ENCODE results near the gene GXYLT2.

Gene GXYLT2

DNA sequence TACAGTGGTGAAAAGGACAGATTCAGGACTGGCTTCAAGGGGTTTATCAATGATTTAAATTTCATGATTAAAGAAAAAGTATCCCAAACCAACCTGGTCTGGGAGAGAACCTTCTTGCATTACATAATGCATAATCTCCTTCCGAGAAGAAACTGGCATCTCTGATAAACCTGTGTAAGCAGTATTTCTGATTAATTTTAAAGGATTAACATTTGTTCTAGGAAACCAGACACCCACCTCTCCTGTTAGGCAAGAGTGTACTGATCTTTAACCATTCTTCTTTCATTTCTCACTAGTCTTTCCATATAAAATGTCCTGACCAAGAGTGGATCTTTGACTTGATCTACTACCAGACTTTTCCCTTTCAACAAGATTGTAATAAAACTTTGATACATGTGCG, 85.9 kb downstream of the GXYLT2 start:
- Histone ChIP-seq H3K4me3 (ENCODE audit: low read depth, low read length) (no peak overlapping the region), H3K27ac (ENCODE audit: low read depth, low read length) (no peak overlapping the region)

GRCh38 chr3:72974956-72975355, 87.1 kb downstream of the GXYLT2 start:
- Histone ChIP-seq H3K79me2 (ENCODE audit: control insufficient read depth, insufficient read depth, low read length, unreplicated experiment) (no peaks in the 10 kb centered on the region), H3K36me3 (ENCODE audit: insufficient read depth, low read length) (no peaks in the 10 kb centered on the region), H3K4me3 (ENCODE audit: low read depth, low read length) (no peak overlapping the region), H3K4me1 (ENCODE audit: control insufficient read depth, insufficient read depth, low read length, unreplicated experiment) (peaks cover 6% of the 10 kb centered on the region), H2AFZ (ENCODE audit: low read length, unreplicated experiment) (no peak overlapping the region), H3K27ac (ENCODE audit: low read depth, low read length) (no peak overlapping the region), H3K27me3 (ENCODE audit: insufficient read depth, low read length) (no peaks in the 10 kb centered on the region)

More for the DNA sequence above, 85.9 kb downstream of the GXYLT2 start:
- Histone ChIP-seq H3K27me3 (ENCODE audit: insufficient read depth, low read length) (no peaks in the 10 kb centered on the region), H3K36me3 (ENCODE audit: insufficient read depth, low read length) (no peaks in the 10 kb centered on the region), H2AFZ (ENCODE audit: low read length, unreplicated experiment) (no peak overlapping the region), H3K79me2 (ENCODE audit: control insufficient read depth, insufficient read depth, low read length, unreplicated experiment) (no peaks in the 10 kb centered on the region), H3K4me1 (ENCODE audit: control insufficient read depth, insufficient read depth, low read length, unreplicated experiment) (peaks cover 6% of the 10 kb centered on the region)

- Histone ChIP-seq H3K27me3 (ENCODE audit: insufficient read depth, low read length) (no peaks in the 10 kb centered on the region), H3K36me3 (ENCODE audit: insufficient read depth, low read length) (no peaks in the 10 kb centered on the region), H3K79me2 (ENCODE audit: control insufficient read depth, insufficient read depth, low read length, unreplicated experiment) (no peaks in the 10 kb centered on the region), H3K4me3 (ENCODE audit: low read depth, low read length) (no peak overlapping the region), H3K4me1 (ENCODE audit: control insufficient read depth, insufficient read depth, low read length, unreplicated experiment) (peaks cover 6% of the 10 kb centered on the region), H3K27ac (ENCODE audit: low read depth, low read length) (peak overlapping the region; percentile 44), H2AFZ (ENCODE audit: low read length, unreplicated experiment) (no peak overlapping the region)
Measured at GRCh38 chr3:72976281-72976741, 88.5 kb downstream of the GXYLT2 start.

DNA sequence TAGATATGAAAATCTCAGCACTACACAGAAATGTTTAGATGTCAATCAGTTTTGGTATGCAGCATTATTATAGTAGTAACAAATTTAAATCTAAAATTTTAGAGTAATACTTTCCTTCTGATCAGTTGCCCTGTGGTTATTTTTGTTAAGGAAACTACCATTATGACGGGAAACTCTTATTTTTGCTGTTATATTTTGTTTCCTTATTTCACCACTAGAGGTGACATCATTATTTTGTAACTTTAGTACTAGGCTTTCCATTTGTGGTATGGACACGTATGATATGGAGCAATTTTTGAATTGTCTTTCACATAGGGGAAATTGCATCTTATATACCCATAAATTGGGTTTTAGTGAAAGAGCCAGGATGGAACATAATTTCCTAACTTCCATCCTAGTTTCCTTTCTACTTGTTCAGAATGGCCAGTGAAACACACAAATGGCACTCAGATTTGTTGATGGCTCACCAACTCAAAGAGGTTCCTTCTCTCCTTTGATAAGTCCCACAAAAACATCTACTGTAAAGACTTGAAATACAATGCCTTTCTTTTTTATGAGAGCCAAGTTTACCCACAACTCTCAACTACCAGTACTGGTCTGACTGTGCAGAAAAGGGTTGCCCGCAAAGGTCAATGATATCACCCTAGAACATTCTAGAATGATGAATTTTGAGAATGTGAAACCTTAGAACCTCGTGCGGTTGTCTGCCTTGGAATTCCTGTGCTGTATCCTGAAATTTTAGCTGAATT, 89.4 kb downstream of the GXYLT2 start:
- Histone ChIP-seq H2AFZ (ENCODE audit: low read length, unreplicated experiment) (no peak overlapping the region), H3K36me3 (ENCODE audit: insufficient read depth, low read length) (no peaks in the 10 kb centered on the region), H3K27ac (ENCODE audit: low read depth, low read length) (0 out of 2 replicates have a peak overlapping the region, but pooled peaks have one; percentile 9), H3K27me3 (ENCODE audit: insufficient read depth, low read length) (no peaks in the 10 kb centered on the region), H3K4me1 (ENCODE audit: control insufficient read depth, insufficient read depth, low read length, unreplicated experiment) (peaks cover 6% of the 10 kb centered on the region), H3K4me3 (ENCODE audit: low read depth, low read length) (no peak overlapping the region), H3K79me2 (ENCODE audit: control insufficient read depth, insufficient read depth, low read length, unreplicated experiment) (no peaks in the 10 kb centered on the region)

DNA sequence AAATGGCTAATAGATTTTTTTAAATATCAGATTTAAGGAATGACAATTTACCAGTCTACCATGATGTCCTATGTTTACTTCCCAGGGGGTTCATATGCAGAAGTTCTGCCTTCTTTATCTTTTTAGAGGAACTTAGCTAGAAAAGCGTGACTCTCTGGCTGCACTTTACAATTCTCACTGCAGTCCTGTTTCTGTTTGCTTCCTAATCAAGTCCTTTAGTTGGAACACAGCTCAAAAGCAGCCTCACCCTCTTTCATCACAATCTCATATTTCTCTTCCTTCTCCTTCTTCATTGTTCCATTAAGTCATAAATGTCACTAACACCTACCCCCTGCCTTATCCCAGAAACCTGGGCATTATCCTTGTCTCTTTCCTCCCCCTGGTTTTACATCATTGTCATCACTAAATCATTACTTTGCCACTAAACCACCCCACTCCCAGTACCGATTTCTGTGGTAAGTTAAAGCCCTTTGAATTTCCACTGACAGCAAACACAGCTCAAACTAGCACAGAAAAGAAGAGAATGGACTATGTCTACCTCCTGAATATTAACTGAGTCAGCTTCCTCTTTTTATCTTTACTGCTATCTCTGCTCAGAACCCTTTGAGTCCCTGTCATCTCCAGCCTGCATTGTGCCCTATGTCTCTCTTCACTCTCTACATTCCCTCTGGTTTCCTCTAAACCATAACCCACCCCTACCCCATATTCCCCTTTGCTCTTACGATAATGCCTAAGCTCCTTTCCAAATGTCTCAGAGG, 94.9 kb downstream of the GXYLT2 start:
- no peaks in the 10 kb centered on the region for H3K79me2 ChIP-seq (ENCODE audit: control insufficient read depth, insufficient read depth, low read length, unreplicated experiment)
- no peak overlapping the region for H3K4me3 ChIP-seq (ENCODE audit: low read depth, low read length)
- H3K4me1 ChIP-seq (ENCODE audit: control insufficient read depth, insufficient read depth, low read length, unreplicated experiment), result no peaks in the 10 kb centered on the region
- H3K27me3 ChIP-seq (ENCODE audit: insufficient read depth, low read length), result no peaks in the 10 kb centered on the region
- H3K36me3 ChIP-seq (ENCODE audit: insufficient read depth, low read length), result no peaks in the 10 kb centered on the region
- H3K27ac ChIP-seq (ENCODE audit: low read depth, low read length), result no peak overlapping the region
- H2AFZ ChIP-seq (ENCODE audit: low read length, unreplicated experiment), result no peak overlapping the region

DNA sequence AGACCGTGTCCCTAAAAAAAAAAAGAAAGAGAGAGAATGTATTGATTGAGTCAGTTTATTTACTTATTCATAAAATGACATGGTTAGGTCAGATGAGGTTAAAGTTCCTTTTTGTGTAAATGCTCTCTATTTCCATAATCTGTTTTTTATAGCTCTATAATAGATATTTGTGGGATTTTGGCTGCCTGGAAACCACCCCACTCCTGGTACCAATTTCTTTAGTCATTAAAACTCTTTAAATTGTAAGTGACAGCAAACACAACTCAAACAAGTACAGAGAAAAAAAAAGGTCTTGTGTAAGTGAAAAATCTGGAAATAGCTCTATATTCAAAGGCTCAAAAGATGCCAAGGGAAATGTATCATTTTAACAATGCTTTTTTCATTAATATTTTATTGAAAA, 97.7 kb downstream of the GXYLT2 start:
- Histone ChIP-seq H3K36me3 (ENCODE audit: insufficient read depth, low read length) (no peaks in the 10 kb centered on the region), H2AFZ (ENCODE audit: low read length, unreplicated experiment) (no peak overlapping the region), H3K4me3 (ENCODE audit: low read depth, low read length) (no peak overlapping the region), H3K27me3 (ENCODE audit: insufficient read depth, low read length) (no peaks in the 10 kb centered on the region), H3K27ac (ENCODE audit: low read depth, low read length) (no peak overlapping the region), H3K79me2 (ENCODE audit: control insufficient read depth, insufficient read depth, low read length, unreplicated experiment) (no peaks in the 10 kb centered on the region), H3K4me1 (ENCODE audit: control insufficient read depth, insufficient read depth, low read length, unreplicated experiment) (no peaks in the 10 kb centered on the region)

- Histone ChIP-seq H3K79me2 (ENCODE audit: control insufficient read depth, insufficient read depth, low read length, unreplicated experiment) (no peaks in the 10 kb centered on the region), H2AFZ (ENCODE audit: low read length, unreplicated experiment) (no peak overlapping the region), H3K4me1 (ENCODE audit: control insufficient read depth, insufficient read depth, low read length, unreplicated experiment) (no peaks in the 10 kb centered on the region), H3K36me3 (ENCODE audit: insufficient read depth, low read length) (no peaks in the 10 kb centered on the region), H3K4me3 (ENCODE audit: low read depth, low read length) (no peak overlapping the region), H3K27ac (ENCODE audit: low read depth, low read length) (no peak overlapping the region), H3K27me3 (ENCODE audit: insufficient read depth, low read length) (no peaks in the 10 kb centered on the region)
Measured at GRCh38 chr3:72990701-72991395, 103.0 kb downstream of the GXYLT2 start.

DNA sequence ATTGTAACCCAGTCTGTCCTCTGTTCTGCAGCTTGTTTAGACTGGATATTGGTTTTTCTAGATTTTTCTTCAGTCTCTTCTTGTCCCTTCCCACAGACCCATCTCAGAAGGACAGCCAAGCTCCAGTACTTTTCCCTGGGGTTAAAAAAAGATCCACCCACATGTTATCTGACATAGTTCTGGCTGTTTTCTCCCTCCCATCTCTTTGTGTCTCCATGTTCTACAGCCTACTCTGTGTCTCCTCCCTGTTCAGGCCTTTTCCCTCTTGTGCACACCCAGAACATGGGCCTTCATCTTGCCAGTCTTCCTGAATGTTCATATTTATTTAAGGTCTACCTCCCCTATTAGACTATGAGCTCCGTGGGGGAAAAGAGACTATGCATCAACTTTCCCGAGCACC, 103.7 kb downstream of the GXYLT2 start:
- Histone ChIP-seq H2AFZ (ENCODE audit: low read length, unreplicated experiment) (no peak overlapping the region), H3K4me3 (ENCODE audit: low read depth, low read length) (no peak overlapping the region), H3K36me3 (ENCODE audit: insufficient read depth, low read length) (no peaks in the 10 kb centered on the region), H3K27me3 (ENCODE audit: insufficient read depth, low read length) (no peaks in the 10 kb centered on the region), H3K27ac (ENCODE audit: low read depth, low read length) (no peak overlapping the region), H3K79me2 (ENCODE audit: control insufficient read depth, insufficient read depth, low read length, unreplicated experiment) (no peaks in the 10 kb centered on the region), H3K4me1 (ENCODE audit: control insufficient read depth, insufficient read depth, low read length, unreplicated experiment) (peaks cover 3% of the 10 kb centered on the region)

DNA sequence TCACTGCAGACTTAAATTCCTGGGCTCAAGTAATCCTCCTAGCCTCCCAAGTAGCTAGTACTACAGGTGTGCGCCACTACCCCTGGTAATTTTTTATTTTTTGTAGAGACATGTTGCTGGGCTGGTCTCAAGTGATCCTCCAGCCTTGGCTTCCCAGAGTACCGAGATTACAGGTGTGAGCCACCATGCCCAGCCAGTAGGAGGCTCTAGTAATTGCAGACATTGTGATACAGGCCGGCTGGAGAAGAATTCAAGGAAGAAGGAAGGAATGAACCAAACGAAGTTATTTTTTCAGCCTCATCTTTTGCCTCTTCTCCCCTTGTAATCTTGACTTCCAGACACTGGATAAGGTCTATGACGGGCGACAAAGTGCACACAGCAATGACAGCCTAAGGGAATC, 105.5 kb downstream of the GXYLT2 start:
- Histone ChIP-seq H3K79me2 (ENCODE audit: control insufficient read depth, insufficient read depth, low read length, unreplicated experiment) (peaks cover 16% of the 10 kb centered on the region), H3K4me1 (ENCODE audit: control insufficient read depth, insufficient read depth, low read length, unreplicated experiment) (peaks cover 3% of the 10 kb centered on the region), H2AFZ (ENCODE audit: low read length, unreplicated experiment) (no peak overlapping the region), H3K27me3 (ENCODE audit: insufficient read depth, low read length) (no peaks in the 10 kb centered on the region), H3K36me3 (ENCODE audit: insufficient read depth, low read length) (peaks cover 2% of the 10 kb centered on the region; the same call in 1 of the 2 replicates), H3K4me3 (ENCODE audit: low read depth, low read length) (no peak overlapping the region), H3K27ac (ENCODE audit: low read depth, low read length) (no peak overlapping the region)

GRCh38 chr3:72995337-72995736, 107.5 kb downstream of the GXYLT2 start:
- H3K4me1 ChIP-seq (ENCODE audit: control insufficient read depth, insufficient read depth, low read length, unreplicated experiment), result peaks cover 20% of the 10 kb centered on the region
- no peaks in the 10 kb centered on the region for H3K27me3 ChIP-seq (ENCODE audit: insufficient read depth, low read length)
- no peak overlapping the region for H3K27ac ChIP-seq (ENCODE audit: low read depth, low read length)
- no peak overlapping the region for H2AFZ ChIP-seq (ENCODE audit: low read length, unreplicated experiment)
- H3K36me3 ChIP-seq (ENCODE audit: insufficient read depth, low read length), result peaks cover 17% of the 10 kb centered on the region
- H3K79me2 ChIP-seq (ENCODE audit: control insufficient read depth, insufficient read depth, low read length, unreplicated experiment), result peaks cover 35% of the 10 kb centered on the region
- no peak overlapping the region for H3K4me3 ChIP-seq (ENCODE audit: low read depth, low read length)

All from ACC112 (cell line).